Nucleus accumbens (tissue), 56 donors: ENCODE results near the gene C1orf159.
"Not testable (repeated sequence)": the region's sequence is repeated elsewhere in the genome, so short reads cannot be mapped to it uniquely, and the experiment has no call there.

Source experiments
- DNase-seq, 56 donors: peaks; one replicate each; lab custom pipeline; 2025; lab: John Stamatoyannopoulos, UW

The C1orf159 gene

DNA sequence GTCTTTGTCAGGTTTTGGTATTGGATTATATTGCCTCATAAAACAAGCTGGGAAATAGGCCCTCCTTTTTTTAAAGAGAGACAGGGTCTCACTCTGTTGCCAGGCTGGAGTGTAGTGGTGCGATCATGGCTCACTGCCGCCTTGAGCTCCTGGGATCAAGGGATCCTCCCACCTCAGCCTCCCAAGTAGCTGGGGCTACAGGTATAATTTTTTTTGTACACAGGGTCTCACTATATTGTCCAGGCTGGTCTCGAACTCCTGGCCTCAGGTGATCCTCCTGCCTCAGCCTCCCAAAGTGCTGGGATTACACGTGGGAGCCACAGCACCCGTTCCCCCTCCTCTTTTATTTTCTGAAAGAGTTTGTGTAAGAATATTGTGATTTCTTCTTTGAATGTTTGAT is 19.8 kb downstream of the C1orf159 start:
- DNase-seq: not testable (repeated sequence)

DNA sequence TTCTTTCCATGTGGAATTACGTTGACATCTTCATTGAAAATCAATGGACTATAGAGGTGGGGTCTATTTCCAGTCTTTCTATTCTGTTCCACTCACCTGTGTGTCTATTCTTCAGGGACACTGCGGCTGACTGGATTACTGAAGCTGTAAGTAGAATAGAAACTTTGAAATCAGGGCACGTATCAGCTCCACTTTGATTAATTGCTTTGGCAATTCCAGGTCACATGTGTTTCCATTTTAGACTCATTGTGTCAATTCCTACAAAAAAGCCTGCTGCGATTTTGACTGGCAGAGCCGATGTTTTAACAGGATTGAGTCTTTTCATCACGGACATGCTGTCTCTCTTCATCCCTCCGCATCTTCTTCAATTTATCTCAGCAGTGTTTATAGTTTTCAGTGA is 20.9 kb downstream of the C1orf159 start:
- no peak for DNase-seq

DNA sequence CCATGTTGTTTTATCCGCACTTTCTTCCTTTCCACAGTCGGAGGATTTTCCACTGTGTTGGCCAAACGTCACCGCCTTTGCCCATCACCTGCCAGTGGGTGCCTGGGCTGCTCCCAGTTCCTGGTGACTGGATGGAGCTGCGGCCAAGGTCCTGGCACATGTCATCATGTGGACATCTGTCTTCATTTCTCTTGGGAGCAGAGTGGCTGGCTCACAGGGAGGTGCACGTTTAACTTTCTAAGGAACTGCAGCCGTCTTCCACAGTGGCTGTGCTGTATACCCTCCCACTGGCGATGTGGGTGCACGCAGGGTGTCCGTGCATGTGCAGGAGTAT is 22.3 kb downstream of the C1orf159 start:
- DNase-seq: no peak

DNA sequence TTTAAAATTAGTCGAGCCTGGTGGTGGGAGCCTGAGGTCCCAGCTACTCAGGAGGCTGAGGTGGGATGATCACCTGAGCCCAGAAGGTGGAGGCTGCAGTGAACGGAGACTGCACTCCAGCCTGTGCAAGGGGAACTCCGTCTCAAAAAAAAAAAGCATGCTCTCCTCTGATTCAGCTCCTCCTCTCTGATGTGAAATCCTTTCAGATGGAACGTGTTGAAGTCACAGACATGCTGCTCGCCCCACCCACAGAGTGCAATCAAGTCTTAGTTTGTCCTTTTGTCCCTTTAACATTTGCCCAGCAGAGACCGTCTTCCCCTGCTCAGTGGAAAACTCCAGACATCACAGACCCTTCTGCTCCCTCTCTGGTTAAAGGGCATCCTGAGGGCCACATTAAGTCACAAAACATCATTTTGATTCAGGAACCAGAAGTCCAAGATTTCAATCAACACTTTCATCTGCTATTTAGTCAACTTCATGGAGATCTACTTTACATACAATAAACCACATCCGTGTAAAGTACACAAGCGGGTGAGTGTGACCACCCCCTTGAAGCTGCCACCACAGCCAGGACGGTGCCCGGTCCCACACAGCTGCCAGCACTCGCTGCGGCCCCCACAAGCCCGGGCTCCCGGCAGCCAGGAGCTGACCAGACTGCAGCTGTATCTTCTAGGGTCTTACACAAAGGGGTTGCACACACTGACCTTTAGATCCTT is 22.8 kb downstream of the C1orf159 start:
- no peak for DNase-seq

DNA sequence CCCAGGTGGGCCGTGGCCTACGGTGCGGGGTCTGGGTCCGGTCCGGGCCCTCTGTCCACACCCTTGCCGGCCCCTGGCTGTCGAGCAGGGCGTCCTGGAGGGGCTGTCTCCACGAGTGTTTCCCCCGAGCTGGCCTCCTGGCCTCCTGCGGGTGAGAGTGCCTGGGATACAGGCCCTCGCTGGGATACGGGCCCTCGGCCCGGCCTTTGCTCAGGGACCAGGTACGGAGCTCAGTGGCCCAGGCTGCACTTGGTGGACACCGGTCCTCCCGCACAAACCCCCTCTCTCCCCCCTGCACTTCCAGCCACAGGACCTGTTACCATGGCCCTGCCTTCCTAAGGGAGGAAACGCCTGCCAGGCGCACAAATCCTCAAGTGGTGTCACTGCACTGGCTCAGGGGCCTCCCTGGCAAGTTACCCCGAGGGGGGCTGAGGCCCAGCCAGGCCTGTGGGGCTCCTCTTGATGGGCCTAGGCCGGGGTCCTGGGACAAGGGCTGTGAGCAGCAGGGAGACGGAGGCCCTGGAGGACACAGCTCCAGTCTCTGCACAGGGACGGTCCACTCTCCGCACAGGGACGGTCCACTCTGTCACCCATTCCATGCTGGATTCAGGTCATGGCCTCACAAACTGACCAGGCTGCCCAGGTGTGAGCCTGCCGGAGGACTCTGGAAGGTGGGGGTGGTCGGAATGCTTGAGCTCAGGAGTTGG is 23.6 kb downstream of the C1orf159 start:
- DNase-seq: no peak

DNA sequence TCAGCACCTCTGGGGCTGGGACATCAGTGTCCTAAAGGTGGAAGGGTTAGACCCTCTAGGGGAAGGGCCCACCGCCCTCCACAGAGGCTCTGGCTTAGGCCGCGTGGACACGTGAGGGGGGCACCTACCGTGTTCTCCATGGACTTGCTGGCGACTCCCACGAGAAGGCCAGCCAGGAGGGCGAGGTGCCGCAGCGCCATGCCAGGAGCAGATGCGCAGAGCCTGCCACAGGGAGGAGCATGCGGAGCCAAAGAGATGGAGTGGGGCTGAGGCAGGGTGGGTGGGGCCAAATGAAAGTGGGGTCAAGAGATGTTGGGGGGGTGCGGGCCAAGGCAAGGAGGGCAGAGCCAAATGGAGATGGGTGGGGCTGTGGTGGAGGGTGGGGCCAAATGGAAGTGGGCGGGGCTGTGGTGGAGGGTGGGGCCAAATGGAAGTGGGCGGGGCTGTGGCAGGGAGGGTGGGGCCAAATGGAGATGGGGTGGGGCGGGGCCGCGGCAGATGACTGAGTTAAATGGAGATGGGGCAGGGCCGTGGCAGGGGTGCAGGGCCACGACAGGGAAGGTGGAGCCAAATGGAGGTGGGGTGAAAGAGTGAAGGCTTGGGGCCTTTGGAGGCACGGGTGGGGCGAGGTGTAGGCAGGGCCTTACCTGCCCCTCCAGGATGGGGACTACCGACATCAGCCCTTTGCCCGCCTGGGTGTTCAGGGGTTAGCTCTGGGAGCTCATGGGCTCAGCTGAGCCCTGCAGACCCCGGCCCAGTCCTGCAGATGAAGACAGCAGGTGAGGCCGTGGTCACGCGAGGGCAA is 24.3 kb downstream of the C1orf159 start:
- DNase-seq: peak in 1 of 56 donors; percentile 12

DNA sequence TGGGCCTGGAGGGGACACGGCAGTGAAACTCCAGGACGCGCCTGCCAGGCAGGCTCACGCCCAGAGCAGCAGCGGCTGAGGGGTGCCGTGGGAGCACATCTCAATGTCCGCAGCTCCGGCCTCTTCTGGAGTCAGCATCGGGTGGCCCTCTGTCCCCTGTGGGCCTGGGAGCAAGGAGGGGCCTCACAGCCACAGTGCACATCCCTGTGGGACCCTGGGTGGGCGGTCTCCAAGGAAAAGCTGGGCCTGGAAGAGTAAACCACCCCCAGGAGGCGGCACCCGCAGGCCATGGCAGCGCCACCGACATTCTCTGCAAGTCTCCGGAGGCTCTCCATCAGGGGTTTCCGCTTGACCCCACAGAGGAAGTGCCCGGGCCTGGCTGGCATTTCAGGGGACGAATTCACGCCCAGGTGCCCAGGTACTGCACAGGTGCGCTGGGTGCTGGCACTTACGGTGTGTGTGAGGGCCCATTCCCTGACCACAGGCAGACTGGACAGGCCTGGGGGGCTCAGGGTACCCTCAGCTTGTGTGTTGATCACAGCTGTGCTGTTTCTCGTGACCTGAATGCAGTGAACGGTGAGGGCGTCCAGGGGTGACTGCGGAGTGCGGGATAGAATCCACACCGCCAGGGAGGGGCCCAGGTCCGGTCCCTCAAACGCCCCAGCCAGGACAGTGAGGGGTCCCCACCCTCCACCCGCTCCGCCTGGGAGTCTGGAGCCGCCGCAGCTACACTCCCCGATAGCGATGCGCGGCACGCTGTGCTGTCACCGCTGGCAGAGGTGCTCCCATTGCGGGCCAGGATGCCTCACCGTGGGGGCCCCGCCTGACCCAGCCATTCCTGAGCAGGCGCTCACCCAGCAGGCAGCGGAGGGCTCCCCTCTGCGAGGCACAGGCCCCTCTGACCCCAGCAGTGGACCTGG is 25.2 kb downstream of the C1orf159 start:
- no peak for DNase-seq

DNA sequence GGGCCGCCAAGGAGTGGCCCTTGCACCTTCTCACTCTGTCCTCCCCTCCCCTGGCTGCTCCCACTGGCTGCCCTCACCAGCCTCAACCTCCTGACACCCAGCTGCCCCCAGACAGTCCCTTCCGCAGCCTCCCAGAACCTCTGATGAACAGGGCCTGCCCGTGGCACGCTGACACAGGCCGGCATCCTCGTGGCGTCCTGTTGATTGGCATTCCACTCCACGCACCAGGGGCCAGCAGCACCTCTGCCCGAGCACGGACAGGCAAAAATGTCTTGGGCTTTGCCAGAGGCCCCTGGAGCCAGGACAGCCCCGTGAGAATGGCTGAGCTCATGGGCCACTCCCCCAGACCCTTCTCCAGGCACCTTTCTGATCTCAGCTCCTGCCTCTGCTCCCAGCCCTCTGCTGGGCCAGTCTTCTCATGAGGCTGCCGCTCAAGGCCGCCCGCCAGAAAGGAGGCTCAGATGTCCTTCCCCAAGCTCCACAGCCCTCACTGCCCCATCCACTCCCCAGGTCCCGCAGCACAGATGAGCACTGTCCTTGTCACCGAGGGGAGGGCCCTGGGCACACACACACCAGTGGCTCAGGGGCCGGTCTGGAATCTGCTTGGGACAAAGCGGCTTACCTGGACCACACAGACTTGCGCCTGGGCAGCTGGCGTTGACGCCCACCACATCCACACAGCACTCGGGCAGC is 26.0 kb downstream of the C1orf159 start:
- DNase-seq: no peak

DNA sequence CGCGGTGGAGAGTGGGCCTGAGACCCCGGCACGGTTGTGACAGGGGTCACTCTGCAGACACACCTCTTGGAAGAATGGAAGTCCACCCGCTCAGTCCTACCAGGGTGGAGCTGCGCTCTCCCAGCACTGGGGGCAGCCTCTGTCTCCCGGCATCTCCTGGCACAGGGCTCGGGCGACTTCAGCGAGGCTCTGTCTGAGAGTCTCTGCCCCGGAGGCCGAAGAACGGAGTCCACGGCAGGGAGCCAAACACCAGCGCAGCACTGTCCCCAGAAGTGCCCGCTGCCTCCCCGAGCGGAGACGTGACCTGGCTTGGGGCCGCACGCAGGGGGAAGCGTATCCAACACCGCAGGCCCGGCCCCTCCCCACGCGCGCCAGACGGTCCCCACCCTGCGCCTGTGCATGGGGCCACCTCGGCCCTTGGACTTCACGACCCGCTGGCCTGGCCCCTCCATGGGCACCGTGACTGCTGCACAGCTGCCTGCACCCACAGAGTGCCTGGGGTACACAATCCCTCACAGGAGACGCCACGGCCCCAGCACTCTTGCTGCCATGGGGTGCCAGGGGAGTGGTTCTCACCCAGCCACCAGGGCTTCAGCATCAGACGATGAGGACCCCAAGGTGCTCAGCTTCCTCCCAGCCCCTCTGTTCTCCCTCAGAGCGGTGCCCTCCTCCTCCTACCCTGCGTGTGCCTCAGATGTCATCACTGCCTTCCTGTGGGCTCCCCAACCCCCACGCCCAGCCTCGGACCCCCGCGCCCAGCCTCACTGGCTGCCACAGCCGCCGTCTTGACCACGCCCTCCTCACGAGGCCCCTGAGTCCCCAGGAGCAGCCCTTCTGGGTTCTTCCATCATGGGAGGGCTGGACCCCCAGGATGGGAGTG is 26.8 kb downstream of the C1orf159 start:
- no peak for DNase-seq

DNA sequence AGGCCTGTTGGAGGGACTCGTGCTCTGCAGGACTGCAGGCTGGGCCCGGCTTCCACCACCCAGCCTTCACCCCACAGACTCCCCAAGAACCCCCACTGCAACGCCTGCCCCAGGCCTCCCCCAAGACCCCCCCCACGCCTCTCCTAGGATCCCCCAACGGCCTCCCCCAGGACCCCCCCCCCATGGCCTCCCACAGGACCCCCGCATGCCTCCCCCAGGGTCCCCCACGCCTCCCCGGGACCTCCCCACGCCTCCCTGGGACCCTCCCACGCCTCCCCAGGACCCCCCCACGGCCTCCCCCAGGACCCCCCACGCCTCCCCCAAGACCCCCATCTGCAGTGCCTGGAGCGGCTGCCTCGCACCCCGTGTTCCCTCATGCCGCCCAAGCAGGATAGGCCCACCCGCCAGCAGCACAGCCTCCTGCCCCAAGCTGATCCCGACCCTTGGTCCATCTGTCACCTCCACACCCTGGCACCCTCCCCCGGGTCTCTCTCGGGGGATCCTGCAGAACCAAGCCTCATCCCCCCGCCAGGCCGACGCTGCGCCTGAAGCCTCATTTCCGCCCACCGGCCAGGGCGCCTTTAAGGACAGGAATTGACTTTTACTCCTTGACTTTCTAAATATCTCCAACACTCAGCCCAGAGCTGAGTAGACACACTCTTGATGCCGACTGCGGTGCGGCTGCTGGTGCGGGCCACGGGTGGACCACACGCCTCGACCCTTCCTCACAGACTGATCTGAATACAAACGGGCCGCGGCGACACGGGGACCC is 27.7 kb downstream of the C1orf159 start:
- no peak for DNase-seq

DNA sequence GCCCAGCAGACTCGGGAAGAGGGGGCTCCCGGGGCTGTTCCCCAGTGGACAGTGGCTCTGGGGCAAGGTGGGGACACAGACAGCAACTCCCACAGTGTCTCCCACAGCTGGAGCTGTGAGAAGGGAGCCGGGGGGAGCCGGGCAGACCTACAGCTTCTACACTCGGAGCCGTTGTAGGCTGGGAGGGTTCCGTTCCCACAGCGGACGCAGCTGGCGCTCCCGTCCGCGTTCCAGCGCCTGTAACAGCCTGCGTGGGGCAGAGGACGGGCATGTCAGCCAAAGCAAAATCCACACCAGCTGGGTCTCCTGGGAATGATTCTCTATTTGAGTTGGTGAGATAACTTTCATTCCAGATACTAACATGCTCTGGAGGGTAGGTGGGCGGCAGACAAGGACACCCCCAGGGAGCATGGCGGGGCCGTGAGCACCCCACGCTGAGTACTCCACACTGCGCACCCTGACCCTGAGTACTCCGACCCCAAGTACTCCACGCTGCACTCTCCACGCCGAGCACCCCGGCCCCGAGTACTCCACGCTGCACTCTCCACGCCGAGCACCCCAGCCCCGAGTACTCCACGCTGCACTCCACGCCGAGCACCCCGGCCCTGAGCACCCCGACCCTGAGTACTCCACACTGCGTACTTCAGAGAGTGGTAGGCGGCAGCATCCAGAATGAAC is 28.4 kb downstream of the C1orf159 start:
- no peak for DNase-seq

DNA sequence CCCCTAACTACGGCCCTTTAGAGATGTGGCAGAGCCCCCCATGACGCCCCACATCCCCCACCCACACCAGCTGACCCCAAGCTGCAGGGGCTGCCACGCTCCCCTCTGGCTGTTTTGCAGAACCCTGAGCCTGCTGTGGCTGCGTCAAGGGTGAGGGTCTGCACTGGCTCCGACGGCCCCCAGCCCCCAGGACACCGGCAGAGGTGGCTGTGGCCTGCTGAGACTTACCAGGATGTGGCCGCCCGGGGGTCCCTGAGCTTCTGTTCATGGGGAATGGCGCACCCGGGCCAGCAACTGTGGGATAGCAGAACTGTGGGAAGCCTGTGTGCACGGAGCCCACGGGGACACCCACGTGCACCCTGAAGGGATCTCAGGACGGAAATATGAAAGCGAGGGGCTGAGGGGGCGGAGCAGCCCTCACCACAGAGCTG is 29.0 kb downstream of the C1orf159 start:
- no peak for DNase-seq

DNA sequence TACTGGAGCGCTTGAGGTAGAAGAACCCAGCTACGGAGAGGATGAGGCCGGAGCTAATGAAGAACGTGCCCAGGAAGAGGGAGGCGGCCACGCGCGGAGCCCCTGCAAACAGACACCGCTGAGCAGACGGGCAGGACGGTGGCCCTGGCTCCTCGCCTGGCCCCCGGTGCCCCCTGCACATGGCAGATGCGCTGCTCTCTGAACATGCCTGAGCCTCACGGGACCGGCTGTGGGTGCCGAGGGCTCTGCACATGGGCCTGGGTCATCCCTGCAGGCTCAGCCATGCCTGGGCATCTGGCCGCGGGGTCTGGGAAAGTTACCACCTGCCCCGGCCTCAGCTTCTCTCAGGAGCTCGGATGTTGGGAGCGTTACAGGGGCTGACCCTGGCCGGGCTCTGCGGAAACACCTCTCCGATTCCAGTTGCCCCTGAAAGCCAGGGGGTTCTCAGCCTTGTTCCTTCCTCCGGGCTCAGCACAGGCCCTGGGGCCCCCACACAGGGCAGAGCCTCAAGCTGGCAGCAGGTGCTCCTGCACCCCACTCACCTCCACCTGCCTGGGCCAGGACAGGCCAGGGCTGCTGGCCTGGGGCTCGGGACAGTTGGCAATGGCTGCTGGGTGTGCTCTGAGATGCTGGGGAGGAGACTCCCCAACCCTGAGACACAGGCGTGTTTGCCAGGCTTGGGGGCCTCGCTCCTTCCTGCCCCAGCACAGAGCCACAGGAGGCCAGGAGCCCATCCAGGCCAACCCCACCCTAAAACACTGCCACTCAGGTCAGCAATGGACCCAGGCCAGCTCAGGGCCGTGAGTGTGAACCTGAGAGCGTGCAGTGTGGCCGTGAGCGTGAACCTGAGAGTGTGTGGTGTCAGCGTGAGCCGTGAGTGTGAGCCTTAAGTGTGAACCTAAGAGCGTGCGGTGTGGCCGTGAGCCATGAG is 29.7 kb downstream of the C1orf159 start:
- no peak for DNase-seq

DNA sequence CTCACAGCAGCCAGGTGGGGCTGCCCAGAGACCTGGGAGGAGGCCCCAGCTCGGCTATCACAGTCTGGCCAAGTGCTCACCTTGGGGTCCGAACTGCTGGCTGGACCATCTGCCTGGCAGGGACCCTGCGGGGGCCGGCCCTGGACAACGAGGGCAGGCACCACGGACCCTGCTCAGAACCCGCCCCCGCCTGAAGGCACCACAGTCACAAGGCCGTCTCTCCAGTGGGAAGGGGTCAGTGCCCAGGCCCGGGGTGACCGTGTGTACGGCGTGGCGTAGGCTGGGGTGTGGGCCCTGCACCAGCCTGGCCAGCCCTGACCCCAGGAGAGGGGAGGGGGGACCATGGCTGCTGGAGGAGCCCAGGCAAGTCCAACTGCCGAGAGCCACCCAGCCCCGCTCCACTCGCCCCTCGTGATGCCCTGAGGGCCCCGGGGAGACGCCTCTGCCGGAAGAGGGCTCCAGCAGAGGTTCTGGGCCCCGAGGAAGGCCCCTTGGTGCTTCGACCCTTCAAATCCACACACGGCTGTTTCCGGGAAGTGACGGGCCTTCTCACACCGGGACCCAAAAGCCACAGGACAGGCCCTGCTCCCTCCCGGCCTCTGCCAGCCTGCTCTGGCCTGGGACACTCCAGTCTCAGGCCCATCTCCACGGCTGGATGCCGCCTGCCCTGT is 30.6 kb downstream of the C1orf159 start:
- no peak for DNase-seq

DNA sequence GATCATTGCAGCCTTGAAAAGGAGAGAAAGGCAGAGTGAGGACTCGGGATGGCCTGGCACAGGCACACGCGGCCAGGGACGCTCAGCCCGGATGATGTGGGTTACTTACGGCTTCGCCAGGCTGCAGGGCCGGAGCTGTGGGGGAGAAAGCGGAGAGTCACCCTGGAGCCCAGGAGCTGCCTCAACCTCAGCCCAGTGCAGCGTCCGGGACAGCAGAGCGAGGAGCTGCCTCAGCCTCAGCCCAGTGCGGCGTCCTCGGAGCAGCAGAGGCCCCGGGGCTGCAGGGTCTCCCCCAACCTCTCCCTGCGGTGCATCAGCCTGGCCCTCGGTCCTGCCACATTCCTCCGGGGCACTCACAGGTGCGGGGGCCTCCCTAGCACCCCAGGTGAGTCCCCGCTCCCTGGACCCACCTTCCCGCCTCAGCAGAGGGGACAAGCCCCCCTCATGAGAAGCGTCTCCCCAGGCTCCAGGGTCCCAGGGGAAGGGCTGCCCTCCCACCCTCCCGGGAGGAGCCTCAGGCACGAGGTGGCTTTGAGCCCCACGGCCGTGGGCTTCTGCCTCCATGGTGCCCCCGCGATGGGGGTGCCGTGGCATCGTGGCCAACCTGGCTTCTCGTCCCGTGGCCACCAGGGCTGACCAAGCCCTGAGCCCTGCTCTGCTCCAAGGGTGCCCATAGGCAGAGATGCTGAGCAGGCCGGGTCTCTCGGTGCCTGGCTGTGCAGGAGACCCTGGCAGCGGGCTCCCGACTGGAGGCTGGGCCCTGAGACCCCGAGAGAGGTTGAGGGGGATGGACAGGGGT is 31.3 kb downstream of the C1orf159 start:
- no peak for DNase-seq
